ENCODE data around the gene ZNF367.
"Not testable (repeated sequence)": the region's sequence is repeated elsewhere in the genome, so short reads cannot be mapped to it uniquely, and the experiment has no call there.

Gene ZNF367

GRCh38 chr9:96376891-96377874 lies 41.0 kb downstream of the ZNF367 start:
- no peak for DNase-seq (ENCODE audit: low read depth)
- TF ChIP-seq MYC (IDR thresholded peaks at IDR 0.05; ENCODE audit: low read depth, low read length) (no peak), CTCF (IDR thresholded peaks at IDR 0.05; ENCODE audit: low read depth, low read length) (no peak), MAX (IDR thresholded peaks at IDR 0.05; ENCODE audit: low read depth, low read length) (no peak), POLR2A (IDR thresholded peaks at IDR 0.05; ENCODE audit: extremely low read depth, insufficient read length) (no peak)
- no peak overlapping the region for H3K4me3 ChIP-seq (ENCODE audit: low read depth, low read length)

- H3K4me3 ChIP-seq (ENCODE audit: low read depth, low read length); DNase-seq (ENCODE audit: low read depth): not testable (repeated sequence)
Observed at GRCh38 chr9:96375507-96375906, 42.7 kb downstream of the ZNF367 start.

GRCh38 chr9:96367943-96368342 lies 50.2 kb downstream of the ZNF367 start:
- TF ChIP-seq MAX (IDR thresholded peaks at IDR 0.05; ENCODE audit: low read depth, low read length) (no peak), POLR2A (IDR thresholded peaks at IDR 0.05; ENCODE audit: extremely low read depth, insufficient read length) (no peak), MYC (IDR thresholded peaks at IDR 0.05; ENCODE audit: low read depth, low read length) (no peak), CTCF (IDR thresholded peaks at IDR 0.05; ENCODE audit: low read depth, low read length) (no peak)
- no peak for DNase-seq (ENCODE audit: low read depth)
- no peak overlapping the region for H3K4me3 ChIP-seq (ENCODE audit: low read depth, low read length)

- DNase-seq (ENCODE audit: low read depth), result no peak
- TF ChIP-seq CTCF (IDR thresholded peaks at IDR 0.05; ENCODE audit: low read depth, low read length), result no peak
- no peak for TF ChIP-seq POLR2A (IDR thresholded peaks at IDR 0.05; ENCODE audit: extremely low read depth, insufficient read length)
- no peak for TF ChIP-seq MYC (IDR thresholded peaks at IDR 0.05; ENCODE audit: low read depth, low read length)
- TF ChIP-seq MAX (IDR thresholded peaks at IDR 0.05; ENCODE audit: low read depth, low read length), result no peak
- H3K4me3 ChIP-seq (ENCODE audit: low read depth, low read length), result no peak overlapping the region
Observed at GRCh38 chr9:96363175-96363967, 54.8 kb downstream of the ZNF367 start.

- DNase-seq (ENCODE audit: low read depth); H3K4me3 ChIP-seq (ENCODE audit: low read depth, low read length): not testable (repeated sequence)
Observed at GRCh38 chr9:96362119-96362518, 56.1 kb downstream of the ZNF367 start.

- TF ChIP-seq CTCF (IDR thresholded peaks at IDR 0.05; ENCODE audit: low read depth, low read length) (no peak), MAX (IDR thresholded peaks at IDR 0.05; ENCODE audit: low read depth, low read length) (no peak), MYC (IDR thresholded peaks at IDR 0.05; ENCODE audit: low read depth, low read length) (no peak), POLR2A (IDR thresholded peaks at IDR 0.05; ENCODE audit: extremely low read depth, insufficient read length) (no peak)
- no peak for DNase-seq (ENCODE audit: low read depth)
- no peak overlapping the region for H3K4me3 ChIP-seq (ENCODE audit: low read depth, low read length)
Observed at GRCh38 chr9:96361668-96362067, 56.5 kb downstream of the ZNF367 start.
